BLaER1 treated with 17β-estradiol and CSF1 and Interleukin-3, amounts not matched to agents 10 nM and 100 nM (cell line): ENCODE measurements around the gene SMC1A.

Experiments
- H3K27ac ChIP-seq, 11 experiments: shearing (Covaris generic); formaldehyde crosslinking; 2 replicates each; pipeline ENCODE4 v1.8.1; 2022
- H3K27me3 ChIP-seq, 11 experiments: shearing (Covaris generic); formaldehyde crosslinking; 2 replicates each; pipeline ENCODE4 v1.8.1; 2022
- H3K36me3 ChIP-seq, 11 experiments: shearing (Covaris generic); formaldehyde crosslinking; 2 replicates each; pipeline ENCODE4 v1.8.1; 2022
- H3K4me1 ChIP-seq, 10 experiments: shearing (Covaris generic); formaldehyde crosslinking; 2 replicates each; pipeline ENCODE4 v1.8.1; 2022
- H3K4me2 ChIP-seq, 11 experiments: shearing (Covaris generic); formaldehyde crosslinking; 2 replicates each; pipeline ENCODE4 v1.8.1; 2022
- H3K4me3 ChIP-seq, 10 experiments: shearing (Covaris generic); formaldehyde crosslinking; 2 replicates each; pipeline ENCODE4 v1.8.1; 2022
- H3K9ac ChIP-seq, 11 experiments: shearing (Covaris generic); formaldehyde crosslinking; 2 replicates each; pipeline ENCODE4 v1.8.1; 2022
- H3K9me3 ChIP-seq, 11 experiments: shearing (Covaris generic); formaldehyde crosslinking; replicated peaks in 1 of 11; 2 replicates each; pipeline ENCODE4 v1.8.1; 2022
- H4K20me1 ChIP-seq, 11 experiments: shearing (Covaris generic); formaldehyde crosslinking; 2 replicates each; pipeline ENCODE4 v1.8.1; 2022
- Cebpa-rat ChIP-seq, 11 experiments: shearing (Covaris generic); IDR thresholded peaks; 2 replicates each; pipeline ENCODE4 v1.8.1; 2022

The SMC1A gene

DNA sequence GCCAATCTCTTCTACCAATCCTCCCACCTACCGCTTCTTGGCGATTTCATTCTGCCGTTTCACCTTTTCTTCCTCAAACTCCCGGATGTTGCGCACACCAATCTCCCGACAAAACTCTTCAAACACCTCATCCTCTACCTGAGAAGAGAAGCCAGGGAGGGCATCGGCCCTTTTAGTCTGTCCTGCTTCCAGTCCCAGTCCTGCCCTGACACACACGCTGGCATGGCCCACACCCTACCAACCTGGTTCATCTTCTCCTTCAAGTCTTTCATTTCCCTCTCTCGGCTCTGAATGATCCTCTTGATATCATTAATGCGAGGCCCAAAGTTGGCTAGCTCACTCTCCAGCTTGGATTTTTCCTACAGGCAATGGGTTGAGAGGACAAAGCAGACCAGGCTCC is 18.9 kb downstream of the SMC1A start:
- H3K36me3 ChIP-seq: peaks cover 66 to 97% (median 90%) of the 10 kb centered on the region in 11 experiments
- no peaks in the 10 kb centered on the region for H3K4me1 ChIP-seq
- H3K27me3 ChIP-seq: peaks cover 80 to 100% (median 98%) of the 10 kb centered on the region in 11 experiments
- H3K9ac ChIP-seq: no peak overlapping the region
- H3K9me3 ChIP-seq: no peaks in the 10 kb centered on the region
- no peak overlapping the region for H3K4me2 ChIP-seq
- H3K4me3 ChIP-seq: no peak overlapping the region
- no peak overlapping the region for H3K27ac ChIP-seq
- peaks cover 0 to 32% (median 15%) of the 10 kb centered on the region in 11 experiments; a peak in 12 of 22 replicates for H4K20me1 ChIP-seq
- TF ChIP-seq Cebpa-rat (IDR thresholded peaks at IDR 0.05): no peak

GRCh38 chrX:53398216-53398615 is 24.2 kb downstream of the SMC1A start:
- Histone ChIP-seq H4K20me1 (peaks cover 0 to 18% (median 0%) of the 10 kb centered on the region in 11 experiments; a peak in 6 of 22 replicates), H3K27me3 (peaks cover 73 to 99% (median 93%) of the 10 kb centered on the region in 11 experiments), H3K36me3 (peaks cover 22 to 97% (median 80%) of the 10 kb centered on the region in 11 experiments; a peak in 20 of 22 replicates), H3K27ac (no peak overlapping the region), H3K4me2 (no peak overlapping the region), H3K4me1 (no peaks in the 10 kb centered on the region), H3K9me3 (no peaks in the 10 kb centered on the region), H3K9ac (no peak overlapping the region), H3K4me3 (no peak overlapping the region)
- TF ChIP-seq Cebpa-rat (IDR thresholded peaks at IDR 0.05): no peak

DNA sequence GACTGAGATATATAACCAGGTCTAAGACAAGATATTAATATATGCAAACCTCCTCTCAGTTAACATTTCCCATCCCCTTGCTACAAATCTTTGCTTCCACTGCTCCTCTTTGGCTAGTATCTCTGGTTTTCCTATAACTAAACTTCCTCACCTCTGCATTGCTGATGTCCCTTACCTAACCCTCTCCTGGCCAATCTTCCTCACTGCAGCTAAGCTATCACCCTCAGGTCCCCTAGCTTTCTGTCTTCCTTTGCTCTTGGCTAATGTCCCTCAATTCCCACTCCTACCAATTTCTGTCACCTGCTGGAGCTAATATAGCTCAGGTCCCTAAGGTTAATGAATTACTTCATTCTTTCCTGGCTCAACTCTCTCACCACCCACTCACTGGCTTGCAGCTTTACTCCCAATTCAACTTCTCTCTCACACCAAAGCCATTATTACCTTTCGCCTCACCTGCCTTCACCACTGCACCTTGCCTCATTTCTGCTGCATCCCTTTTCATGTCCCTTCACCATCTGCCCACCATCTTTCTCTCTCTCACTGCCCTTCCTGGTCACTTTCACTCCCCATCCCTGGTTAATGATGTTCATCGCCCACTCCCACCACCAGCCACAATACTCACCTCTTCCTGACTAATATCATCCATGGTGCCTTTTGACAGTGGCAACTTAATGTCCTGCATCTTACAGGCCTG is 26.7 kb downstream of the SMC1A start:
- no peak for TF ChIP-seq Cebpa-rat (IDR thresholded peaks at IDR 0.05)
- Histone ChIP-seq H3K27me3 (peaks cover 70 to 99% (median 93%) of the 10 kb centered on the region in 11 experiments), H4K20me1 (peaks cover 0 to 13% (median 0%) of the 10 kb centered on the region in 11 experiments; a peak in 6 of 22 replicates), H3K36me3 (peaks cover 9 to 96% (median 63%) of the 10 kb centered on the region in 11 experiments; a peak in 21 of 22 replicates), H3K4me2 (no peak overlapping the region), H3K9me3 (no peaks in the 10 kb centered on the region), H3K4me3 (no peak overlapping the region), H3K4me1 (no peaks in the 10 kb centered on the region), H3K9ac (no peak overlapping the region), H3K27ac (no peak overlapping the region)

DNA sequence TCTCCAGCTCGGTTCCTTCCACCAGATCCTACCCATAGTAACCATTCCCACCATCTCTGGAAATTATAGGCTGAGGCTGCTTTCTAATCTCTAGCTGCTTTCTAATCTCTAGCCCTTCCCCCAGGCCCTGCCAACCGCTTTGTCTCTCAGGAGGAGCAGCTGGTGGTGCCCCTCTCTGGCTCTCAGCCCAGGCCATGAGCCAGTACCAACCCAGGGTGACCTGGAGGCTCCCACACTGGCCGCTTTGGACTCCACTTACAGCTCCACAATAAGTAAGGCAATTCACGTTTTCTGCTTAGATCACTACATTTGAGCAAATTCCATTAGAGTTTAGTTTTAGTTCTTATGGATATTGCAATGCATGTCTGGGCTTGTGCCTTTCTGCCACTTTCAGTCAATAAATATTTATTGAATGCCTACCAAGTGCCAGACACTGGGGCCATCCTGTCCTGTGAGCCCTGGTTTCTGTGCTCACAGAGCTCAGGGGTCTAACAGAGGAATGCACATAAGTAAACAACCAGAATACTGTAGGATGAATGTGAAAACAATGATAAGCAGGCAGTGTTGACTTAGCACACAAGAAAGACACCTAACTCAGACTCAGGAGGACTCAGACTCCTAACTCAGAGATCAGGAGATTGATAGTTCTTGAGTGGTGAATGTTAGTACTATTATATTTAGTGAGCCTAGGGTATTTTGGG is 38.9 kb downstream of the SMC1A start:
- no peak overlapping the region for H3K27ac ChIP-seq
- H3K4me3 ChIP-seq: no peak overlapping the region
- peaks cover 62 to 99% (median 83%) of the 10 kb centered on the region in 11 experiments for H3K36me3 ChIP-seq

DNA sequence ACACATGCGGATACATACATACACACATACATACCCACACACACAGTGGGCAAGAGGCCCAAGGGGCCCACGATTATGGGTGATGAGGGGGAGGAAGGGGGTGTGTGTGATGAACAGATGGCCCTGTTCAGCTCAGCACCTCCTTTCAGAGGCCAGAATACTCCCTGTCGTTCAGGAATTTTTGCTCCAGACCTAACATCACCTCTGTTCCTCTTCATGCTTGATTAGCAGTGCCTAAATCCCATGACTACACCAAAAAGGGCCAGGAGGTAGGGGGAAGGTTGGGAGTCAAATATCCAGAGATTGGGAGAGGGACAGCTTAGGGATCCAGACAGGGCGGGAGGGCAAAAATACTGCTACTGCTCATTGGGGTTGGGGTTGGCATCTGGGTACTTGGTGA is 42.7 kb downstream of the SMC1A start:
- no peak for TF ChIP-seq Cebpa-rat (IDR thresholded peaks at IDR 0.05)
- peaks cover 0 to 13% (median 0%) of the 10 kb centered on the region in 11 experiments; a peak in 6 of 22 replicates for H3K9me3 ChIP-seq

More for the DNA sequence above, 38.9 kb downstream of the SMC1A start:
- TF ChIP-seq Cebpa-rat (IDR thresholded peaks at IDR 0.05): no peak
- Histone ChIP-seq H4K20me1 (peaks cover 0 to 35% (median 6%) of the 10 kb centered on the region in 11 experiments; a peak in 10 of 22 replicates), H3K4me2 (no peak overlapping the region), H3K4me1 (no peaks in the 10 kb centered on the region), H3K27me3 (peaks cover 93 to 100% (median 99%) of the 10 kb centered on the region in 11 experiments), H3K9me3 (no peaks in the 10 kb centered on the region), H3K9ac (no peak overlapping the region)

GRCh38 chrX:53379008-53379710 is 43.3 kb downstream of the SMC1A start:
- H3K4me3 ChIP-seq: no peak overlapping the region
- H3K9me3 ChIP-seq: peaks cover 0 to 16% (median 0%) of the 10 kb centered on the region in 11 experiments; a peak in 6 of 22 replicates
- peaks cover 50 to 86% (median 68%) of the 10 kb centered on the region in 11 experiments for H3K36me3 ChIP-seq
- H4K20me1 ChIP-seq: peaks cover 0 to 35% (median 6%) of the 10 kb centered on the region in 11 experiments; a peak in 10 of 22 replicates
- H3K4me1 ChIP-seq: peaks cover 0 to 13% (median 5%) of the 10 kb centered on the region in 10 experiments; a peak in 10 of 20 replicates
- H3K4me2 ChIP-seq: no peak overlapping the region
- TF ChIP-seq Cebpa-rat (IDR thresholded peaks at IDR 0.05): no peak
- no peak overlapping the region for H3K27ac ChIP-seq
- peaks cover 79 to 100% (median 99%) of the 10 kb centered on the region in 11 experiments for H3K27me3 ChIP-seq
- H3K9ac ChIP-seq: no peak overlapping the region

More for the DNA sequence above, 42.7 kb downstream of the SMC1A start:
- Histone ChIP-seq H3K27ac (no peak overlapping the region), H3K27me3 (peaks cover 85 to 100% (median 99%) of the 10 kb centered on the region in 11 experiments), H3K4me3 (no peak overlapping the region), H3K4me2 (no peak overlapping the region), H3K4me1 (peaks cover 0 to 7% (median 2%) of the 10 kb centered on the region in 10 experiments; a peak in 10 of 20 replicates), H3K36me3 (peaks cover 56 to 92% (median 73%) of the 10 kb centered on the region in 11 experiments), H3K9ac (no peak overlapping the region), H4K20me1 (peaks cover 0 to 35% (median 6%) of the 10 kb centered on the region in 11 experiments; a peak in 10 of 22 replicates)

GRCh38 chrX:53377464-53377863 is 45.0 kb downstream of the SMC1A start:
- peaks cover 38 to 69% (median 52%) of the 10 kb centered on the region in 11 experiments for H3K36me3 ChIP-seq

DNA sequence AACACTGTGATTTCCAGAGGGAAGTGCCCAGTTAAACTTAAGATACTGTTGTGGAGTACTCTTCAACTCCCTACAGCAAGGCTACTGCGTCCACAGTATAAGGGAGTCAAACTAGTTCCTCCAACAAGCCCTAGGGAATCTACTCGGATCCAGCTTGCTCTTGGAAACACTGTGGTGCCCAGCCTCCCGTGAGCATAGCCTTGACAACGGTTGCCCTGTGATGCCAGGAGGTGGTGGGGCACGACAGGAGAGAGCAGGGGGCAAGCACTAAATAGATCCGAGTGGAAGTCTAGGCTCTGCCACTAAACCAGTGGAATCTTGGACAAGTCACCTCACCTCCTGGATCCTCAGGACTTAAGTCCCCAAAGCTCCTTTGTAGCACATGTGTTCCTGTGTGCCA is 45.6 kb downstream of the SMC1A start:
- no peak overlapping the region for H3K27ac ChIP-seq
- H3K9ac ChIP-seq: no peak overlapping the region
- H3K36me3 ChIP-seq: peaks cover 32 to 64% (median 47%) of the 10 kb centered on the region in 11 experiments
- peaks cover 0 to 26% (median 0%) of the 10 kb centered on the region in 11 experiments; a peak in 7 of 22 replicates for H3K9me3 ChIP-seq
- TF ChIP-seq Cebpa-rat (IDR thresholded peaks at IDR 0.05): no peak
- peaks cover 0 to 21% (median under 1%) of the 10 kb centered on the region in 11 experiments; a peak in 8 of 22 replicates for H4K20me1 ChIP-seq
- peaks cover 0 to 30% (median 13%) of the 10 kb centered on the region in 10 experiments; a peak in 16 of 20 replicates for H3K4me1 ChIP-seq
- H3K4me2 ChIP-seq: no peak overlapping the region
- H3K27me3 ChIP-seq: peaks cover 62 to 99% (median 96%) of the 10 kb centered on the region in 11 experiments
- H3K4me3 ChIP-seq: no peak overlapping the region

More at GRCh38 chrX:53377464-53377863, 45.0 kb downstream of the SMC1A start:
- Histone ChIP-seq H3K4me1 (peaks cover 0 to 24% (median 8%) of the 10 kb centered on the region in 10 experiments; a peak in 10 of 20 replicates), H3K4me3 (no peak overlapping the region), H3K27me3 (peaks cover 65 to 99% (median 96%) of the 10 kb centered on the region in 11 experiments), H3K9me3 (peaks cover 0 to 26% (median 0%) of the 10 kb centered on the region in 11 experiments; a peak in 6 of 22 replicates), H3K27ac (no peak overlapping the region), H3K4me2 (no peak overlapping the region), H4K20me1 (peaks cover 0 to 26% (median 4%) of the 10 kb centered on the region in 11 experiments; a peak in 9 of 22 replicates), H3K9ac (no peak overlapping the region)
- TF ChIP-seq Cebpa-rat (IDR thresholded peaks at IDR 0.05): no peak
